ENCODE results near the gene TMEM121. TPM values are rescaled to one million over a fixed set of nuclear protein-coding genes. Genes with fewer than 3 reads are reported as not detected.

The TMEM121 gene
- total RNA-seq, 1 donor from 2014 or later: 1.5 TPM

- H3K27me3 ChIP-seq: no peaks in the 10 kb centered on the region
- H3K9me3 ChIP-seq: no peaks in the 10 kb centered on the region
- H3K36me3 ChIP-seq: no peaks in the 10 kb centered on the region
- no peak overlapping the region for H3K4me3 ChIP-seq
- intact Hi-C loops (cut with DNase I): loop anchor here (10.0 kb wide), 1 partner anchor 98 kb away; the partner anchor contains the start of gene TEX22
- H3K4me1 ChIP-seq: peaks cover 5% of the 10 kb centered on the region
- peak; percentile 63 for DNase-seq
- ATAC-seq: no peak
- no peak overlapping the region for H3K27ac ChIP-seq
- no peak for TF ChIP-seq CTCF (IDR thresholded peaks at IDR 0.05)
These were observed 33.2 kb upstream of the TMEM121 start for GRCh38 chr14:105492971-105493871.

- H3K27ac ChIP-seq: no peak overlapping the region
These were observed 32.3 kb upstream of the TMEM121 start for GRCh38 chr14:105493921-105494605.

GRCh38 chr14:105494606-105494929 is 31.8 kb upstream of the TMEM121 start:
- ATAC-seq: no peak
- Histone ChIP-seq H3K27ac (no peak overlapping the region), H3K9me3 (no peaks in the 10 kb centered on the region), H3K4me1 (no peaks in the 10 kb centered on the region), H3K27me3 (no peaks in the 10 kb centered on the region), H3K36me3 (no peaks in the 10 kb centered on the region), H3K4me3 (no peak overlapping the region)
- no peak for TF ChIP-seq CTCF (IDR thresholded peaks at IDR 0.05)
- no peak for DNase-seq
- intact Hi-C loops (cut with DNase I): loop anchor here (10.0 kb wide), 1 partner anchor 100 kb away; the partner anchor contains the start of gene TEX22

More at GRCh38 chr14:105493921-105494605, 32.3 kb upstream of the TMEM121 start:
- no peak for TF ChIP-seq CTCF (IDR thresholded peaks at IDR 0.05)
- DNase-seq: peak; percentile 57
- Histone ChIP-seq H3K27me3 (no peaks in the 10 kb centered on the region), H3K4me3 (no peak overlapping the region), H3K4me1 (no peaks in the 10 kb centered on the region), H3K36me3 (no peaks in the 10 kb centered on the region), H3K9me3 (no peaks in the 10 kb centered on the region)
- intact Hi-C loops (cut with DNase I): loop anchor here (10.0 kb wide), 1 partner anchor 99 kb away; the partner anchor contains the start of gene TEX22
- ATAC-seq: no peak

GRCh38 chr14:105495101-105495989 is 31.0 kb upstream of the TMEM121 start:
- H3K4me1 ChIP-seq: no peaks in the 10 kb centered on the region
- no peak overlapping the region for H3K27ac ChIP-seq
- DNase-seq: peak; percentile 66
- H3K27me3 ChIP-seq: no peaks in the 10 kb centered on the region
- intact Hi-C loops (cut with DNase I): loop anchor here (10.0 kb wide), 1 partner anchor 101 kb away; the partner anchor contains the start of gene TEX22
- no peak for TF ChIP-seq CTCF (IDR thresholded peaks at IDR 0.05)
- no peaks in the 10 kb centered on the region for H3K36me3 ChIP-seq
- ATAC-seq: no peak
- no peaks in the 10 kb centered on the region for H3K9me3 ChIP-seq
- no peak overlapping the region for H3K4me3 ChIP-seq

All from upper lobe of right lung (tissue), 1 donor.